ENCODE data around the gene RASL10A.

Gene RASL10A

DNA sequence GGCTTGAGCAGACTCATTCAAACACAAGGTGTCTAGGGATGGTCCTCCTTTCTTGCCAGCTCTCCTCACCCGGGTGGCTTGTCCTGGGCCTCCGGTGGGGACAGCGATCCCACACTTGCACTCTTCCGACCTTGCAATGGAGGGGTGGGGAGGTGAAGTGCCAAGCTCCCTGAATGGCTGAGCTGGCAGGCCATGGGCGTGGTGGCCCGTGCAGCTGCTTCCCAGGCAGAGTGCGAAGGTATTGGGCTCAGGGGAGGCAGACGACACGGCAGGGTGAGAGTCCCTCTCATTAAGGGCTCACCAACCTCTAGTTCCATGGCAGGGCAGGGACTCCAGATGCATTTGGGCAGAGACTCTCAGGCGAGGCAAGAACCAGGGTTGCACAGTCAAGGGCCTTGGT, 11.0 kb upstream of the RASL10A start:
- no peaks in the 10 kb centered on the region for H3K9me3 ChIP-seq (ENCODE audit: insufficient read depth, low read depth, low read length)
- no peak overlapping the region for H3K4me2 ChIP-seq (ENCODE audit: low read length)
- no peak for DNase-seq
- no peaks in the 10 kb centered on the region for H3K79me2 ChIP-seq (ENCODE audit: control insufficient read depth, insufficient read depth, low read length, poor library complexity)
- H3K27ac ChIP-seq (ENCODE audit: low read depth, low read length) = no peak overlapping the region
- H3K27me3 ChIP-seq (ENCODE audit: insufficient read depth, low read length) = no peaks in the 10 kb centered on the region
- H4K12ac ChIP-seq (ENCODE audit: low read depth, low read length) = no peak overlapping the region
- H3K18ac ChIP-seq (ENCODE audit: low read length) = no peak overlapping the region
- H3K79me1 ChIP-seq (ENCODE audit: low read length) = peaks cover 3% of the 10 kb centered on the region
- H3K4me3 ChIP-seq (ENCODE audit: low read depth, low read length) = no peak overlapping the region
- no peak overlapping the region for H3K4ac ChIP-seq (ENCODE audit: low read depth, low read length)
- no peak overlapping the region for H2AFZ ChIP-seq (ENCODE audit: insufficient read depth, low read length, poor library complexity)
- H3K23ac ChIP-seq (ENCODE audit: low read length) = no peak overlapping the region
- peaks cover 7 to 10% of the 10 kb centered on the region in 2 experiments for H3K4me1 ChIP-seq (ENCODE audit: control insufficient read depth in 1 of 2, insufficient read depth in 2 of 2, low read length in 2 of 2)
- H3K36me3 ChIP-seq (ENCODE audit: control insufficient read depth in 1 of 2, insufficient read depth in 2 of 2, low read length in 2 of 2) = peaks cover 46 to 48% of the 10 kb centered on the region in 2 experiments
- no peak overlapping the region for H2BK5ac ChIP-seq (ENCODE audit: low read depth, low read length, poor library complexity)
- no peak overlapping the region for H2AK5ac ChIP-seq (ENCODE audit: low read length)
- no peak overlapping the region for H4K8ac ChIP-seq (ENCODE audit: low read depth, low read length)
- H3K14ac ChIP-seq (ENCODE audit: low read length) = no peak overlapping the region
- no CpG with 5 or more reads among the region's 10 CpGs for WGBS (ENCODE audit: extremely low coverage, insufficient coverage, insufficient read length)
- no peak overlapping the region for H2BK120ac ChIP-seq (ENCODE audit: insufficient read depth, low read length, poor library complexity)
- no peak overlapping the region for H4K91ac ChIP-seq (ENCODE audit: low read depth, low read length)
- no peak overlapping the region for H3K9ac ChIP-seq (ENCODE audit: low read length)
- H2BK12ac ChIP-seq (ENCODE audit: low read length) = no peak overlapping the region

DNA sequence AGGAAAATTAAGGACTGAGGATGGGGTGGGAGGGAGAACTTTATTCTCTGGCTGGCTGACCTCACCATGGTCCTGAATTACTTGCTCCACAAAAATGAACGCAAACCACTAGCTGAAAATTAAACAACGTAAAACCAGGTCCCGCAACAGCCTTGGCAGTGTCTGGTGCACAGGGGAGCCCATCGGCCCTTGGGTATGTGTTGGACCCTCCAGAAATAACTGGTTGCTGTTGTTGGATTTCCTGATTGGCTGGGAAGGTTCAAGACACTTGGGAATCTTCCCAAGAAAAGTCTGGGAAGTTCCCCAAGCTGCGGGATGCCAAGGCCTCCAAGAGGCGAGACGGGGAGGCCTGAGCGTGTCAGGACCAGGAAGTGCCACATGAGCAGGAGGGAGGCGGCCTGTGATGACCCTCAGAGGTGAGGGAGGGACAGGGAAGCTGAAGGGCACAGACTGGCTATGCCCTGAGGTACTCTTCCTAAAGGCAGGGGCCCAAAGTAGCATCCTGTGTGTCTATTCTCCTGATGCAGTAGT, 10.4 kb upstream of the RASL10A start:
- Histone ChIP-seq H3K18ac (ENCODE audit: low read length) (no peak overlapping the region), H3K4me3 (ENCODE audit: low read depth, low read length) (no peak overlapping the region), H2BK12ac (ENCODE audit: low read length) (no peak overlapping the region), H3K4ac (ENCODE audit: low read depth, low read length) (no peak overlapping the region), H3K79me2 (ENCODE audit: control insufficient read depth, insufficient read depth, low read length, poor library complexity) (no peaks in the 10 kb centered on the region), H3K23ac (ENCODE audit: low read length) (no peak overlapping the region), H4K91ac (ENCODE audit: low read depth, low read length) (no peak overlapping the region), H4K8ac (ENCODE audit: low read depth, low read length) (no peak overlapping the region), H3K9ac (ENCODE audit: low read length) (no peak overlapping the region), H3K36me3 (ENCODE audit: control insufficient read depth in 1 of 2, insufficient read depth in 2 of 2, low read length in 2 of 2) (peaks cover 42% of the 10 kb centered on the region in 2 experiments), H3K4me1 (ENCODE audit: control insufficient read depth in 1 of 2, insufficient read depth in 2 of 2, low read length in 2 of 2) (peaks cover 2 to 4% of the 10 kb centered on the region in 2 experiments), H3K14ac (ENCODE audit: low read length) (no peak overlapping the region), H4K12ac (ENCODE audit: low read depth, low read length) (no peak overlapping the region), H3K27ac (ENCODE audit: low read depth, low read length) (no peak overlapping the region), H2BK5ac (ENCODE audit: low read depth, low read length, poor library complexity) (no peak overlapping the region), H2BK120ac (ENCODE audit: insufficient read depth, low read length, poor library complexity) (no peak overlapping the region), H3K9me3 (ENCODE audit: insufficient read depth, low read depth, low read length) (no peaks in the 10 kb centered on the region), H3K79me1 (ENCODE audit: low read length) (peaks cover under 1% of the 10 kb centered on the region), H2AFZ (ENCODE audit: insufficient read depth, low read length, poor library complexity) (no peak overlapping the region), H3K4me2 (ENCODE audit: low read length) (no peak overlapping the region), H3K27me3 (ENCODE audit: insufficient read depth, low read length) (no peaks in the 10 kb centered on the region), H2AK5ac (ENCODE audit: low read length) (no peak overlapping the region)
- WGBS (ENCODE audit: extremely low coverage, insufficient coverage, insufficient read length) = no CpG with 5 or more reads among the region's 9 CpGs
- DNase-seq = no peak

DNA sequence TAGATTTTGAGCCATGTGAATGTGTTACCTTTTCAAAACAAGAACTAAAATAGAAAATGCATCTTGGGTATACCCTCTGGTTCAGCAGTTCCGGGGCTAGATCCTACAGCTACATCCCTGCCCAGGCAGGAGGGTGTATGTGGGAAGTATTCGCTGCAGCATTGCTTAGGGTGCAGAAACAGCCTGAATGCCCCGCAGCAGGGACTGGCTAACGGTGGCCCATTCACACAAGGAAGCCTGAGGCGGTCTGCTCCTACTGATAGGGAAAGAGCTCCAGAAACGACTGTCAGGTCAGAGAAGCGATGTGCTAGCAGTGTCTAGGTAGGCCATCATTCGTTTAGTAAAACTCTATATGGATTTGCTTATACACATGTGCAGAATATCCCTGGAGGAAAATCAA, 9.9 kb upstream of the RASL10A start:
- Histone ChIP-seq H3K4me3 (ENCODE audit: low read depth, low read length) (no peak overlapping the region), H3K9me3 (ENCODE audit: insufficient read depth, low read depth, low read length) (no peaks in the 10 kb centered on the region), H3K4me2 (ENCODE audit: low read length) (no peak overlapping the region), H3K27me3 (ENCODE audit: insufficient read depth, low read length) (no peaks in the 10 kb centered on the region), H3K4me1 (ENCODE audit: control insufficient read depth in 1 of 2, insufficient read depth in 2 of 2, low read length in 2 of 2) (no peaks in the 10 kb centered on the region), H2AFZ (ENCODE audit: insufficient read depth, low read length, poor library complexity) (no peak overlapping the region), H3K23ac (ENCODE audit: low read length) (no peak overlapping the region), H2BK5ac (ENCODE audit: low read depth, low read length, poor library complexity) (no peak overlapping the region), H3K79me2 (ENCODE audit: control insufficient read depth, insufficient read depth, low read length, poor library complexity) (no peaks in the 10 kb centered on the region), H3K9ac (ENCODE audit: low read length) (no peak overlapping the region), H2AK5ac (ENCODE audit: low read length) (no peak overlapping the region), H3K4ac (ENCODE audit: low read depth, low read length) (no peak overlapping the region), H3K18ac (ENCODE audit: low read length) (no peak overlapping the region), H3K36me3 (ENCODE audit: control insufficient read depth in 1 of 2, insufficient read depth in 2 of 2, low read length in 2 of 2) (peaks cover 38 to 39% of the 10 kb centered on the region in 2 experiments), H4K91ac (ENCODE audit: low read depth, low read length) (no peak overlapping the region), H3K14ac (ENCODE audit: low read length) (no peak overlapping the region), H3K27ac (ENCODE audit: low read depth, low read length) (no peak overlapping the region), H4K12ac (ENCODE audit: low read depth, low read length) (no peak overlapping the region), H2BK120ac (ENCODE audit: insufficient read depth, low read length, poor library complexity) (no peak overlapping the region), H3K79me1 (ENCODE audit: low read length) (no peaks in the 10 kb centered on the region), H4K8ac (ENCODE audit: low read depth, low read length) (no peak overlapping the region), H2BK12ac (ENCODE audit: low read length) (no peak overlapping the region)
- no CpG with 5 or more reads among the region's 8 CpGs for WGBS (ENCODE audit: extremely low coverage, insufficient coverage, insufficient read length)
- peak in 1 of 2 donors; percentile 48 for DNase-seq

DNA sequence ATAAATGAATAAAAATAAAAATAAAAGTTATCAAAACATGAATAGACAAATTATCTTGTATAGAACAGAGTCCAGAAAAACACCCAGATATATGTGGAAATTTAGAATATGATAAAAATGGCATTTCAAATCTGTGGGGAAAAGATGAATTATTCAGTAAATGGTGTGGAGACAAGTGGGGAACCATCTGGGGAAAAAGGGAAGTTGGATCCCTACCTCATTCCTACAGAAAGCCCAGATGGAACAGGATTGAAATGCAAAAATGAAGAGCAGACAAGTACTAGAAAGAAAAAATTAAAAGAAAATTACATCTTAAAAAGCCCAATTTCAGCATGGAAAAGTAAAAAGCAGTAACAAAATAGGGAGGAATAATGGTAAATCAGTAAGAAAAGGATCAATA, 8.1 kb upstream of the RASL10A start:
- H3K18ac ChIP-seq (ENCODE audit: low read length) = no peak overlapping the region
- no peak overlapping the region for H3K4me3 ChIP-seq (ENCODE audit: low read depth, low read length)
- no peak overlapping the region for H4K91ac ChIP-seq (ENCODE audit: low read depth, low read length)
- no peak overlapping the region for H3K27ac ChIP-seq (ENCODE audit: low read depth, low read length)
- H3K4me2 ChIP-seq (ENCODE audit: low read length) = no peak overlapping the region
- H3K9ac ChIP-seq (ENCODE audit: low read length) = no peak overlapping the region
- H3K23ac ChIP-seq (ENCODE audit: low read length) = no peak overlapping the region
- no peak overlapping the region for H4K12ac ChIP-seq (ENCODE audit: low read depth, low read length)
- no peaks in the 10 kb centered on the region for H3K4me1 ChIP-seq (ENCODE audit: control insufficient read depth in 1 of 2, insufficient read depth in 2 of 2, low read length in 2 of 2)
- no peaks in the 10 kb centered on the region for H3K9me3 ChIP-seq (ENCODE audit: insufficient read depth, low read depth, low read length)
- H2BK5ac ChIP-seq (ENCODE audit: low read depth, low read length, poor library complexity) = no peak overlapping the region
- no peak overlapping the region for H2BK120ac ChIP-seq (ENCODE audit: insufficient read depth, low read length, poor library complexity)
- H3K79me2 ChIP-seq (ENCODE audit: control insufficient read depth, insufficient read depth, low read length, poor library complexity) = no peaks in the 10 kb centered on the region
- H2AFZ ChIP-seq (ENCODE audit: insufficient read depth, low read length, poor library complexity) = no peak overlapping the region
- H2AK5ac ChIP-seq (ENCODE audit: low read length) = no peak overlapping the region
- no peaks in the 10 kb centered on the region for H3K79me1 ChIP-seq (ENCODE audit: low read length)
- H3K4ac ChIP-seq (ENCODE audit: low read depth, low read length) = no peak overlapping the region
- no peak overlapping the region for H2BK12ac ChIP-seq (ENCODE audit: low read length)
- no peak overlapping the region for H4K8ac ChIP-seq (ENCODE audit: low read depth, low read length)
- H3K27me3 ChIP-seq (ENCODE audit: insufficient read depth, low read length) = no peaks in the 10 kb centered on the region
- no peak for DNase-seq
- peaks cover 21 to 23% of the 10 kb centered on the region in 2 experiments for H3K36me3 ChIP-seq (ENCODE audit: control insufficient read depth in 1 of 2, insufficient read depth in 2 of 2, low read length in 2 of 2)
- H3K14ac ChIP-seq (ENCODE audit: low read length) = no peak overlapping the region
